Measurements from ENCODE around the gene CAMTA1. TPM values are rescaled to one million over a fixed set of nuclear protein-coding genes. Genes with fewer than 3 reads are reported as not detected.

The CAMTA1 gene
- total RNA-seq, 1 experiment from 2014 or later: 69.5 TPM

DNA sequence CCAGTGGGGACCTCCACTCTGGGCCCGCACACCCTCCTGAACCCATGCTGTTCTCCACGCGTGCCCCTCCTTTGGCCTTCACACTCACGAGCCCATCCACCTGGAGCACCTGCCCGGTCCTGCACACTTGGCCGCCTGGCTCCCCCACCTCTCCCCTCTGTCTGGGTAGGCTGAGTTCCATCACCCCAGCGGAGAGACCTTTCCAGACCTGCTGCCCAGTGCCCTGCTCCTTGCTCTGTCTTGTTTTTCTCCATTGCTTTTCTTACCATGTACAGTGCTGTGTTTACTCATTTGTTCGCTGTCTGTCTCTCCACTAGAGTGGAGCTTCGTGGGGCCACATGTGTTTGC, 634.8 kb downstream of the CAMTA1 start:
- no TSS peak for BruUV-seq (replicated peaks)
- H2AFZ ChIP-seq (ENCODE audit: low read depth, low read length, poor library complexity, severe bottlenecking): no peak overlapping the region
- no peak for TF ChIP-seq SP1 (IDR thresholded peaks at IDR 0.05; ENCODE audit: low read depth)
- no peak for TF ChIP-seq ZFX (IDR thresholded peaks at IDR 0.05)
- TF ChIP-seq SIN3A (IDR thresholded peaks at IDR 0.05; ENCODE audit: low read depth): no peak
- no peak for TF ChIP-seq CEBPB (IDR thresholded peaks at IDR 0.05; ENCODE audit: low read depth)
- TF ChIP-seq EZH2phosphoT487 (IDR thresholded peaks at IDR 0.05; ENCODE audit: borderline replicate concordance): no peak
- H3K27me3 ChIP-seq (ENCODE audit: insufficient read depth, low read length): no peaks in the 10 kb centered on the region
- ChIA-PET CTCF (no interaction called here), POLR2A (no interaction called here), RAD21 (ENCODE audit: low non-redundant PET in 1 of 2, low total read pairs in 2 of 2, uncharacterized antibody in 2 of 2, unreplicated experiment in 2 of 2) (no interaction called here)
- intact Hi-C loops (cut with micrococcal nuclease): no loop called here
- no peaks in the 10 kb centered on the region for H4K20me1 ChIP-seq (ENCODE audit: insufficient read depth)
- H3K36me3 ChIP-seq (ENCODE audit: control insufficient read depth in 1 of 2, insufficient read depth in 2 of 2, low read length in 2 of 2): no peaks in the 10 kb centered on the region
- no peak overlapping the region for H3K27ac ChIP-seq (ENCODE audit: low read depth, low read length)
- DNase-seq (ENCODE audit: low read depth, low spot score): no peak
- H3K9me2 ChIP-seq (ENCODE audit: insufficient read depth): no peaks in the 10 kb centered on the region
- H3K4me2 ChIP-seq (ENCODE audit: low read length): no peak overlapping the region
- ATAC-seq: no peak
- H3K79me2 ChIP-seq (ENCODE audit: insufficient read depth, low read length): no peaks in the 10 kb centered on the region
- no peak overlapping the region for H3K4me3 ChIP-seq (replicated peaks in 1 of 2; ENCODE audit: low read depth in 1 of 2, low read length in 2 of 2)
- H3K4me1 ChIP-seq (ENCODE audit: control insufficient read depth in 1 of 2, insufficient read depth in 2 of 2, low read length in 2 of 2): peaks cover 3 to 5% of the 10 kb centered on the region in 2 experiments; a peak in 2 of 4 replicates
- H3K9ac ChIP-seq (ENCODE audit: low read length): no peak overlapping the region
- H3K9me3 ChIP-seq (ENCODE audit: control insufficient read depth in 1 of 2, insufficient read depth in 1 of 2, low read depth in 1 of 2, low read length in 2 of 2): no peaks in the 10 kb centered on the region

DNA sequence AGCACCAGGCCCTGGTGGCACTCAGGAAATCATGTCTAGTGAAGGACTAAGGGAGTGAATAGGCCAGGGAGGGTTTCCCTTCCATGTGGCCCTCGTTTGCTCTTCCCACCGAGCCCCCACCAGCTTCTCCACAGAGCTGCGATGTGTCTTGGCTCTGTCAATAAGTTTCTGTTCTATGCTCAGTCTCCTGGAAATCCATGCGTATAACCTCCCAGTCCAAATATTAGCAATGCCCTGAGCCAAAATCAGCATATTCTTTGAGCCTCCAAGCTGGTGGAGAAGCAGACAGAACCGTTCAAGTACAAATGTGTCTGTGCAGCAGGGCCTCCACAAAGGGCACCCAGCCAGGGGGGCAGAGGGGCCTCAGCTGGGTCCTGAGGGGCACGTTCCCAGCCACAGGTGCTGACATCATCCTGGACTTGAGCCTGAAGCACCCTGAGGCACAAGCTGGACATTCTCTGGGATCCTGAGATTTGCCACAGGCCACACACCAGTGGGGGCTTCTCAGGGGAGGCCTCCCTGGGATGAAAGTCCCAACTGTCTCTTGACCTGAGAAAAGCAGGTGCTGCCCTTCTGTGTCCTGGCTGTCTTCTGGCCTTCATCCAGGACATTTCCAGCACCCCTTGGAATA, 635.3 kb downstream of the CAMTA1 start:
- ATAC-seq: no peak
- Histone ChIP-seq H2AFZ (ENCODE audit: low read depth, low read length, poor library complexity, severe bottlenecking) (no peak overlapping the region), H4K20me1 (ENCODE audit: insufficient read depth) (no peaks in the 10 kb centered on the region), H3K9me3 (ENCODE audit: control insufficient read depth in 1 of 2, insufficient read depth in 1 of 2, low read depth in 1 of 2, low read length in 2 of 2) (no peaks in the 10 kb centered on the region), H3K79me2 (ENCODE audit: insufficient read depth, low read length) (no peaks in the 10 kb centered on the region), H3K36me3 (ENCODE audit: control insufficient read depth in 1 of 2, insufficient read depth in 2 of 2, low read length in 2 of 2) (no peaks in the 10 kb centered on the region), H3K9me2 (ENCODE audit: insufficient read depth) (no peaks in the 10 kb centered on the region), H3K9ac (ENCODE audit: low read length) (no peak overlapping the region), H3K4me1 (ENCODE audit: control insufficient read depth in 1 of 2, insufficient read depth in 2 of 2, low read length in 2 of 2) (peaks cover 3 to 5% of the 10 kb centered on the region in 2 experiments; a peak in 2 of 4 replicates), H3K27ac (ENCODE audit: low read depth, low read length) (no peak overlapping the region), H3K27me3 (ENCODE audit: insufficient read depth, low read length) (no peaks in the 10 kb centered on the region), H3K4me2 (ENCODE audit: low read length) (no peak overlapping the region), H3K4me3 (replicated peaks in 1 of 2; ENCODE audit: low read depth in 1 of 2, low read length in 2 of 2) (no peak overlapping the region)
- no peak for TF ChIP-seq ZNF274 (IDR thresholded peaks at IDR 0.05; ENCODE audit: low read depth, low read length)
- TF ChIP-seq ELF1 (IDR thresholded peaks at IDR 0.05; ENCODE audit: borderline replicate concordance, low read depth): no peak
- no peak for TF ChIP-seq JUND (IDR thresholded peaks at IDR 0.05)
- TF ChIP-seq EGR1 (IDR thresholded peaks at IDR 0.05; ENCODE audit: low read depth): no peak
- no peak for TF ChIP-seq CBX3 (IDR thresholded peaks at IDR 0.05; ENCODE audit: low read depth)
- TF ChIP-seq YY1 (IDR thresholded peaks at IDR 0.05; ENCODE audit: extremely low read depth, insufficient replicate concordance, low read depth, low read length): no peak
- TF ChIP-seq EZH2 (IDR thresholded peaks at IDR 0.05): no peak
- no peak for TF ChIP-seq RAD21 (IDR thresholded peaks at IDR 0.05; ENCODE audit: low read depth)
- no peak for TF ChIP-seq REST (IDR thresholded peaks at IDR 0.05; ENCODE audit: low read depth)
- TF ChIP-seq ATF3 (IDR thresholded peaks at IDR 0.05): no peak
- ChIA-PET CTCF (no interaction called here), RAD21 (ENCODE audit: low non-redundant PET in 1 of 2, low total read pairs in 2 of 2, uncharacterized antibody in 2 of 2, unreplicated experiment in 2 of 2) (no interaction called here), POLR2A (no interaction called here)
- intact Hi-C loops (cut with micrococcal nuclease): no loop called here
- no peak for DNase-seq (ENCODE audit: low read depth, low spot score)
- BruUV-seq (replicated peaks): no TSS peak

Measured in HCT116 (cell line).